ENCODE data around the gene TM6SF1.
"Not testable (repeated sequence)": the region's sequence is repeated elsewhere in the genome, so short reads cannot be mapped to it uniquely, and the experiment has no call there.

Gene TM6SF1

GRCh38 chr15:83081256-83082014 is 26.0 kb upstream of the TM6SF1 start:
- Mint-ChIP-seq H3K9me3 (no peaks in the 10 kb centered on the region), H3K27me3 (peaks cover 6% of the 10 kb centered on the region), H3K4me3 (no peak overlapping the region), H3K27ac (no peak overlapping the region), H3K4me1 (no peaks in the 10 kb centered on the region), H3K36me3 (no peaks in the 10 kb centered on the region)

DNA sequence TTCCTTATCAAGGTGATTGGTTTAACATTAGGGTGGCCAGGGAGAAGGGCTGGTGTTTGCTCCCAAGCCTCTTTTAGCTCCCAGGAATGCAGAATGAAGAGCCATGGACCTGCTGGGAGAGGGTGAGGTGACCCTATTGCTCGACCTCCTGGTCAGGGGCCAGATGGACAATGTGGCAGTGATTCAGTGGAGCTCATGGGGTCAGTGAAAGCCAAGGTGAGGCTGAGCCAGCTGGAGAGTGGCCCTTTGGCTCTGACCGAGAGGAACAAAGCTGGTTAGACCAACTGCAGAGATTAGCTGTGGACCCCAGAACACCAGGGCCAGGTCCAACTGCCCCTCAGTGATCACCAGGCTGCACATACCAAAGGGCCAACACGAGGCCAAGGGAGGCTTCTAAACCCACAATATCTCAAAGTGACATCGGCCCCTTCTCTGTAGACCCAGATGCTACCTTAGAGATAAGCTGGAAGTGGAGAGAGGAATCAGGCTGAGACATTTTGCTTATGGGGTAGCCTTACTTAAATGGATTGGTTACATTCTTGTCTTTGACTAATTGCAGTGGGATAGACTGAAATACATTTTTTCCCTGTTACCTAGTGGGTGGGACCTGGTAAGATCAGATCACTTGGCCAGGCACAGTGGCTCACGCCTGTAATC is 24.6 kb upstream of the TM6SF1 start:
- Mint-ChIP-seq H3K36me3 (no peaks in the 10 kb centered on the region), H3K27ac (no peak overlapping the region), H3K27me3 (peaks cover 6% of the 10 kb centered on the region), H3K4me1 (no peaks in the 10 kb centered on the region), H3K9me3 (no peaks in the 10 kb centered on the region), H3K4me3 (no peak overlapping the region)

- not testable (repeated sequence) for H3K36me3 Mint-ChIP-seq, H3K27ac Mint-ChIP-seq, H3K9me3 Mint-ChIP-seq, H3K27me3 Mint-ChIP-seq, H3K4me3 Mint-ChIP-seq, H3K4me1 Mint-ChIP-seq
Measured at GRCh38 chr15:83085461-83085860, 22.0 kb upstream of the TM6SF1 start.

DNA sequence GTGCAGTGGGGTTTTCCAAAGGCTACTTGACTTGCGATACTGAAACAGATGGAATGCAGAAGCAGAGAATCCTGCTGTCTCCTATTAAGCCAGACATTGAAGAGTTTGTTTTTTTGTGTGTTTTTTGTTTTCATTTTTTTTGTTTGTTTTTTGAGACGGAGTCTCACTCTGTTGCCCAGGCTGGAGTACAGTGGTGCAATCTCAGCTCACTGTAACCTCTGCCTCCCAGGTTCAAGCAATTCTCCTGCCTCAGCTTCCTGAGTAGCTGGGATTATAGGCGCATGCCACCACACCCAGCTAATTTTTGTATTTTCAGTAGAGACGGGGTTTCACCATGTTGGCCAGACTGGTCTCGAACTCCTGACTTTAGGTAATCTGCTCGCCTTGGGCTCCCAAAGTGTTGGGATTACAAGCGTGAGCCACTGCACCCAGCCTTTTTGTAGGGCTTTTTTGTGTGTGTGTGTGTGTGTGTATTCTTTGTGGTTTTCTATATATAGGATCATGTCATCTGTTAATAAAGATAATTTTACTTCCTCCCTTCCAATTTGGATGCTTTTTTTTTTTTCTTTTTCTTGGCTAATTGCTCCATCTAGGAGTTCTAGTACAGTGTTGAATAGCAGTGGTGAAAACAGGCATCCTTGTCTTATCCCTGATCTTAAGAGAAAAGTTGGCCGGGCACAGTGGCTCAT is 21.4 kb upstream of the TM6SF1 start:
- H3K4me1 Mint-ChIP-seq, H3K4me3 Mint-ChIP-seq, H3K36me3 Mint-ChIP-seq, H3K9me3 Mint-ChIP-seq, H3K27ac Mint-ChIP-seq, H3K27me3 Mint-ChIP-seq: not testable (repeated sequence)

- Mint-ChIP-seq H3K27ac (no peak overlapping the region), H3K27me3 (no peaks in the 10 kb centered on the region), H3K4me1 (peaks cover 6% of the 10 kb centered on the region), H3K36me3 (no peaks in the 10 kb centered on the region), H3K9me3 (no peaks in the 10 kb centered on the region), H3K4me3 (no peak overlapping the region)
Measured at GRCh38 chr15:83087576-83087975, 19.9 kb upstream of the TM6SF1 start.

- no peaks in the 10 kb centered on the region for H3K36me3 Mint-ChIP-seq
- H3K27me3 Mint-ChIP-seq, result no peaks in the 10 kb centered on the region
- peaks cover 6% of the 10 kb centered on the region for H3K4me1 Mint-ChIP-seq
- no peak overlapping the region for H3K4me3 Mint-ChIP-seq
- no peak overlapping the region for H3K27ac Mint-ChIP-seq
- no peaks in the 10 kb centered on the region for H3K9me3 Mint-ChIP-seq
Measured at GRCh38 chr15:83088876-83089275, 18.6 kb upstream of the TM6SF1 start.

- H3K27me3 Mint-ChIP-seq, result no peaks in the 10 kb centered on the region
- H3K4me1 Mint-ChIP-seq, result peaks cover 6% of the 10 kb centered on the region
- H3K4me3 Mint-ChIP-seq, result no peak overlapping the region
- H3K27ac Mint-ChIP-seq, result no peak overlapping the region
- H3K9me3 Mint-ChIP-seq, result no peaks in the 10 kb centered on the region
- H3K36me3 Mint-ChIP-seq, result no peaks in the 10 kb centered on the region
Measured at GRCh38 chr15:83090465-83090864, 17.0 kb upstream of the TM6SF1 start.

DNA sequence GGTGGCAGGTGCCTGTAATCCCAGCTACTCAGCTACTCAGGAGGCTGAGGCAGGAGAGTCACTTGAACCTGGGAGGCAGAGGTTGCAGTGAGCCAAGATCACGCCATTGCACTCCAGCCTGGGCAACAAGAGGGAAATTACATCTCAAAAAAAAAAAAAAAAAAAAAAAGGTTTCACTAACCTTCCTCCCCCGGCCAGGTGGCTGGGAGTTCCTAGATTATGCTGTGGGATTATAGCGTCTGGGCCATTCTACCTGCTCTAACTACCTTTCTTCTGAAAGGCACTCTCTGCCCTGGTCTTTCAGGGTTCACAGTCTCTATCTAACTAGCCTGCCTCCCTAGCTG is 15.5 kb upstream of the TM6SF1 start:
- not testable (repeated sequence) for H3K4me1 Mint-ChIP-seq, H3K9me3 Mint-ChIP-seq, H3K36me3 Mint-ChIP-seq, H3K27ac Mint-ChIP-seq, H3K4me3 Mint-ChIP-seq, H3K27me3 Mint-ChIP-seq

DNA sequence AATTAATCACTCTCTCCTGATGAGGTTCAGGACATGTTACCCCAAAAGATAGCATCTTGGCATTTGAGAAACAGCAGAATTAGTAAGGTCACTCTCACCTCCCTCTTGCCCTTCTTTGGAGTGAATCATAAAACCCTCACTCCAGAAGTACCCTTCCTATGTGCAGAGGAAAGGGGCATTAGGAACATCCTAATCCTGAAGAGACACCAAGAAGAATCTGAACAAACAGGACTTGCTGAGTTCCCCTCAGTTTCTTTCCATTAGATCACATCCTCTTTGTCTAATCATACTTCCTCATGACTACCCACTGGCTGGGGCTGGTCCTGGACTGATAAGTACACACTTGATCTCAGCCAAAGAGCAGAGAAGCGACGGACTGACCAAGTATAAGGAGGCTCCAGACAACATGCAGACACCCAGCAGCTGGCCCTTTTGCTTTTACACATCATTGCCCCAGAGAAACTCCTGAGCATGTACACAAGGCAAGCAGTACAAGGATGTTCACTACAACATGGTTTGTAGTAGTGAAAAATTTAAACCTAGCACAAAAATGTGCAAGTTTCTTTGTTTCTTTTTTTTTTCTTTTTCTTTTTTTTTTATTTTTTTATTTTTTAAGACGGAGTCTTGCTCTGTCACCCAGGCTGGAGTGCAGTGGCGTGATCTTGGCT is 15.0 kb upstream of the TM6SF1 start:
- no peaks in the 10 kb centered on the region for H3K36me3 Mint-ChIP-seq
- H3K27ac Mint-ChIP-seq, result no peak overlapping the region
- no peak overlapping the region for H3K4me3 Mint-ChIP-seq
- H3K4me1 Mint-ChIP-seq, result peaks cover 6% of the 10 kb centered on the region
- no peaks in the 10 kb centered on the region for H3K9me3 Mint-ChIP-seq
- H3K27me3 Mint-ChIP-seq, result no peaks in the 10 kb centered on the region

DNA sequence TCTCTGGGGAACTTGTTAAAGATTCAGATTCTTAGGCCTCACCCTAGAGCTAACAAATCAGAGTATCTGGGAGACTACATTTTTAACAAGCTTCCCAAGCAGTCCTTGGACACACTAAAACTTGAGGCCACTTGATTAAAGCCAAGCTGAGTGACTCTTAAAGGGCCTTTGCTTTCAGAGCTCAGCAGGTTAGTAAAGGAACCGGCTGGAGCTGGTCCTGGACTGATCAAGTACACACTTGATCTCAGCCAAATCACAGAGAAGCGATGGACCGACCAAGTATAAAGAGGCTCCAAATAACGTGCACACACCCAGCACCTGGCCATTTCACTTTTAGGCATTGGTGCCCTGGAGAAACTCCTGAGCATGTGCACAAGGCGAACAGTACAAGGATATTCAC is 12.9 kb upstream of the TM6SF1 start:
- peaks cover 6% of the 10 kb centered on the region for H3K4me1 Mint-ChIP-seq
- no peaks in the 10 kb centered on the region for H3K27me3 Mint-ChIP-seq
- H3K9me3 Mint-ChIP-seq, result no peaks in the 10 kb centered on the region
- no peak overlapping the region for H3K27ac Mint-ChIP-seq
- H3K36me3 Mint-ChIP-seq, result no peaks in the 10 kb centered on the region
- H3K4me3 Mint-ChIP-seq, result no peak overlapping the region

DNA sequence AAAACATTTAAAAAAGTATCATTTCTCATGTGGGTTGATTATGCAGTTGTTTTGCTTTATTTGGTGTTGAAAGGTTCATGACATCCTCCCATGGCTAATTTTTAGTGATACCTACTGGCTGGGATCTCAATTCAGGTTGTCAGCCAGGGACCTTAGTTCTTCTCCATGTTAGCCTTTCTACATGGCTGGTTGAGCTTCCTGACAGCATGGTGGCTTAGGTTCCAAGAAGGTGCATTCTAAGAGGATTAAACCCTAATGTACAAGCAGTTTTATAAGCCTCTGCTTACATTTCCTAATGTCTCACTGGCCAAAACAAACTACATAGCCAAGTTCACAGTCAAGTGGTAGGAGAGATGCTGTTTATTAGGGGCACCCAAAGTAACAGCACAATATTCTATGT is 9.4 kb upstream of the TM6SF1 start:
- H3K27me3 Mint-ChIP-seq, result peaks cover 6% of the 10 kb centered on the region
- no peaks in the 10 kb centered on the region for H3K9me3 Mint-ChIP-seq
- no peaks in the 10 kb centered on the region for H3K4me1 Mint-ChIP-seq
- H3K4me3 Mint-ChIP-seq, result no peak overlapping the region
- H3K36me3 Mint-ChIP-seq, result no peaks in the 10 kb centered on the region
- H3K27ac Mint-ChIP-seq, result no peak overlapping the region

- H3K4me1 Mint-ChIP-seq, result no peaks in the 10 kb centered on the region
- H3K27me3 Mint-ChIP-seq, result peaks cover 12% of the 10 kb centered on the region
- H3K9me3 Mint-ChIP-seq, result no peaks in the 10 kb centered on the region
- no peak overlapping the region for H3K27ac Mint-ChIP-seq
- no peaks in the 10 kb centered on the region for H3K36me3 Mint-ChIP-seq
- no peak overlapping the region for H3K4me3 Mint-ChIP-seq
Measured at GRCh38 chr15:83099290-83099689, 8.2 kb upstream of the TM6SF1 start.

DNA sequence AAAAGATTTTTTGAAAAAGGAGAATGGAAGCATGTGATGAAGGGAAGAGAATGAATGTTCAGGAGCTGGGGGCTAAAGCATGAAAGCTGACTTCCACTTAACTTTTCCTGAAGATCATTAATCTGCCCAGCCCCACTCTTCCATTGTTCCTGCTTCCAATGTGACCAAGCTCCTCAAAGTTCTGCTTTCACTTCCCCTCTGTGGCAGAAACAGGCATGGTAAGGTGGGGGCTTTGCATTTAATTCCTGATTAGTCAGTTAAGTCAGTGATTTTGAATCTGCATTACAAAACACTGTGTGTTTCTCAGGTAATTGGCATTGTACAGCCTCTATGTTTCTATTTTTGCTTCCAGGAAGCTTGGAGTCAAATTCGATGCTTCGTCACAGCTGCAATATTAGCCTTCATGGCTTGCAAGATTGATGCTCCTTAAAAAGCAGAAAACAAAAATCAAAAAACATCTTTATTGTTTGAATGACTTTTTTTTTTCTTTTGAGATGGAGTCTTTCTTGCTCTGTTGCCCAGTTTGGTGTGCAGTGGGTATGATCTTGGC is 7.3 kb upstream of the TM6SF1 start:
- Mint-ChIP-seq H3K27me3 (peaks cover 13% of the 10 kb centered on the region), H3K4me1 (no peaks in the 10 kb centered on the region), H3K27ac (no peak overlapping the region), H3K36me3 (no peaks in the 10 kb centered on the region), H3K4me3 (no peak overlapping the region), H3K9me3 (no peaks in the 10 kb centered on the region)

DNA sequence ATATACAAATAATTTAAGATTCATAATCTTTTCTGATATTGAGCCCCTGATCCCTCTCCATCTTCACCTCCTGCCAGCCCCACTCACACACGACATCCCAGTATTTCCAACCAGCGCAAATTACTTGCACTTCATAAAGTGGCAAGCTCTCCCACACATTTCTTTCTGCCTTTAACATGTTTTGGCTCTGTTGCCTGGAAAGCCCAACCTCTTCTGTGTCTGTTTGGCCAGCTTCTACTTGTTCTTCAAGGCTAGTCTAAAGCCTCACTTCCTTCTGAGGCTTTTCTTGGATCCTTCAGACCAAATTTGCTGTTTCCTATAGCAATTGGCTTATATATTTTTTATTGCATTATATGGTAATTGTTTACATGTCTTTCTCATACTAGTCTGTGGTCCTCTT is 5.1 kb upstream of the TM6SF1 start:
- Mint-ChIP-seq H3K4me3 (no peak overlapping the region), H3K4me1 (peaks cover 4% of the 10 kb centered on the region), H3K27me3 (peaks cover 21% of the 10 kb centered on the region), H3K27ac (no peak overlapping the region), H3K9me3 (no peaks in the 10 kb centered on the region), H3K36me3 (no peaks in the 10 kb centered on the region)

DNA sequence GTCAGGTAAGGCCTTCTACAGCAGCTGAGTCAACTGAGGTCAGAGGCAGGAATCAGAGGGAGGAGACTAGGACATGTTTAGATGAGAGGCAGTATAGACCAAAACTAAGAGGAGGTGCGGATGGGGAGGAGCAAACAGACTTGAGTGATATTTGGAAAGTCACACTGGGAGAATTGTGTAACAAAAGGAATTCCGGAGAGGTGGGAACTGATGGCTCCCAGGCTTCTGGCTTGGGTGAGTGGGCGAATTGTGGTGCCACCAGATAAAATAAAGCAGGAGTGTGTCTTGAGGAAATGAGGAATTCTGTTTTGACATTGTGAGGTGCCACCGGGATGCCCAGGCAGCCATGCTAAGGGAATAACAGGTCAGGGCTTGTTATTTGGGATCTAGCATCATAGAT is 3.3 kb upstream of the TM6SF1 start:
- Mint-ChIP-seq H3K9me3 (no peaks in the 10 kb centered on the region), H3K36me3 (no peaks in the 10 kb centered on the region), H3K4me1 (peaks cover 16% of the 10 kb centered on the region), H3K27ac (no peak overlapping the region), H3K27me3 (peaks cover 28% of the 10 kb centered on the region), H3K4me3 (no peak overlapping the region)

DNA sequence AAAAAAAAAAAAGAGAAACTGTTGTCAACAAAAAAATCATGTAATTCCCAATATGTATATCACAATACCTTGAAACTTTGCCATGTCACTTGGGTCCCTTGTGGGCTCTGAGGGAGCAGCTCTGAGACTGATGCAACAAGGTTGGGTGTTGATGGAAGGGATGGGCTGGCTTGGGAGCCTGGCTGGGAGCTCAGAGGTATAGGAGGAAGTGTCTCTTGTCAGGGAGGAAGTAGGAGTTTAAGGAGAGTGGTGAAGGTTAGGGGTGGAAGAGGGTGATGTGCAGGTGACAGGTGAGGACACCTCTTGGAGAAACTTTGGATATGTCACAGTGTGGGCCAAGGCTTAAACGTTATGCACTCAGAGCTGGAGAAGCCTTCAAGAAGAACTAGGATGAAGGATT is 2.0 kb upstream of the TM6SF1 start:
- H3K27me3 Mint-ChIP-seq, result peaks cover 38% of the 10 kb centered on the region
- H3K9me3 Mint-ChIP-seq, result no peaks in the 10 kb centered on the region
- H3K4me1 Mint-ChIP-seq, result peaks cover 18% of the 10 kb centered on the region
- H3K36me3 Mint-ChIP-seq, result no peaks in the 10 kb centered on the region
- H3K27ac Mint-ChIP-seq, result no peak overlapping the region
- H3K4me3 Mint-ChIP-seq, result peak overlapping the region; percentile 63
